ENCODE data around the gene SPOCK2. TPM values are rescaled to one million over a fixed set of nuclear protein-coding genes. Genes with fewer than 3 reads are reported as not detected.

SPOCK2 gene
- total and polyA plus RNA-seq, 2 of the 13 experiments (the other 11 are each of a cell fraction or from before 2014, with no cell fraction given): 8.6 to 30.6 TPM

DNA sequence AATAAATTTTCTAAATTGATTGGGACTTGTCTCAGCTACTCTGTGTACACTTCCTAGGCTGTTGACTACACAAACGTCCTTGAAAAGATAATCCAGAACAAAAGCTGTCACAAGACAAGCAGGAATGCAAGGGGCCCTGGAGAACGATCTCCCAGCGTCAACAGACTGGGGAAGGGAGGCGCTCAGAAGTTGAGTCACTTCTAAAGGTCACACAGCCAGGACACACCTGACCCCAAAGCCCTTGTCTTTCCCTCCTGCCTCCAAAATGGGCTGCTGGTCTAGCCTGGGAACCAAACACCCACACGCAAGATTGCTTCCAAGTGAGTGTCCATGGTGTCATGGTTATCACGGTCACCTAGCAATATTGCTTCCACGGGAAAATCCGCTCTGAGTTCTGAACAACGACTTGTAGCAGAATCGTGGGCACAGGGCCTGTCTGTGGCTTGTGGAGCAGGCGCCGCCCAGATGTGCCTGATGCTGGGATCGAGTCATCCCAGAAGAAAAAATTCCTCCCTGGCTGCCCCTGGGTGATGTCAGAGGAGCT, 49.8 kb downstream of the SPOCK2 start (continued):
- TF ChIP-seq FOXM1 (CRISPR knock-in tag; IDR thresholded peaks at IDR 0.05) (no peak), SRSF4 (IDR thresholded peaks at IDR 0.05; ENCODE audit: low read depth, low read length, poor library complexity, severe bottlenecking) (no peak), HMGXB4 (CRISPR knock-in tag; IDR thresholded peaks at IDR 0.05; ENCODE audit: borderline replicate concordance in 1 of 2, low read depth in 1 of 2) (0 out of 4 replicates have a peak, but pooled peaks of 1 of the 2 experiments have one; percentile 35), NFATC3 (CRISPR knock-in tag; IDR thresholded peaks at IDR 0.05) (no peak), SYNCRIP (IDR thresholded peaks at IDR 0.05; ENCODE audit: insufficient read depth, low read depth, low read length) (no peak), MXD4 (CRISPR knock-in tag; IDR thresholded peaks at IDR 0.05) (no peak), ZKSCAN8 (CRISPR knock-in tag; IDR thresholded peaks at IDR 0.05; ENCODE audit: borderline replicate concordance) (0 out of 2 replicates have a peak, but pooled peaks have one; percentile 37), ZFP41 (CRISPR knock-in tag; IDR thresholded peaks at IDR 0.05; ENCODE audit: borderline replicate concordance) (no peak), ZBTB20 (CRISPR knock-in tag; IDR thresholded peaks at IDR 0.05; ENCODE audit: borderline replicate concordance, low read depth) (no peak), PRDM10 (CRISPR knock-in tag; IDR thresholded peaks at IDR 0.05; ENCODE audit: low read depth) (peak; percentile 35; the same call in 1 of the 2 replicates), ZNF605 (CRISPR knock-in tag; IDR thresholded peaks at IDR 0.05) (no peak), YY1 (IDR thresholded peaks at IDR 0.05; ENCODE audit: insufficient read depth, insufficient replicate concordance, low read depth, low read length) (no peak), KLF16 (CRISPR knock-in tag; IDR thresholded peaks at IDR 0.05) (no peak; a peak in 1 of 4 replicates), HMG20B (CRISPR knock-in tag; conservative IDR thresholded peaks at IDR 0.05) (no peak), NBN (conservative IDR thresholded peaks at IDR 0.05) (no peak), EED (CRISPR knock-in tag; IDR thresholded peaks at IDR 0.05) (no peak), SPEN (CRISPR knock-in tag; IDR thresholded peaks at IDR 0.05; ENCODE audit: low read depth) (peak; percentile 23; the same call in 1 of the 2 replicates), THAP11 (CRISPR knock-in tag; IDR thresholded peaks at IDR 0.05) (peak; percentile 59), TAF15 (IDR thresholded peaks at IDR 0.05; ENCODE audit: low read depth, low read length, poor library complexity, severe bottlenecking) (no peak), ZNF207 (IDR thresholded peaks at IDR 0.05; ENCODE audit: borderline replicate concordance) (no peak)
- TF ChIP-seq, protein P1, sequence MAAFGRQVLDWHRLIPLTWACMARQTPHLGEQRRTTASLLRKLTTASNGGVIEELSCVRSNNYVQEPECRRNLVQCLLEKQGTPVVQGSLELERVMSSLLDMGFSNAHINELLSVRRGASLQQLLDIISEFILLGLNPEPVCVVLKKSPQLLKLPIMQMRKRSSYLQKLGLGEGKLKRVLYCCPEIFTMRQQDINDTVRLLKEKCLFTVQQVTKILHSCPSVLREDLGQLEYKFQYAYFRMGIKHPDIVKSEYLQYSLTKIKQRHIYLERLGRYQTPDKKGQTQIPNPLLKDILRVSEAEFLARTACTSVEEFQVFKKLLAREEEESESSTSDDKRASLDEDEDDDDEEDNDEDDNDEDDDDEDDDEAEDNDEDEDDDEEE (CRISPR knock-in tag; IDR thresholded peaks at IDR 0.05): no peak
- TF ChIP-seq, protein P2, sequence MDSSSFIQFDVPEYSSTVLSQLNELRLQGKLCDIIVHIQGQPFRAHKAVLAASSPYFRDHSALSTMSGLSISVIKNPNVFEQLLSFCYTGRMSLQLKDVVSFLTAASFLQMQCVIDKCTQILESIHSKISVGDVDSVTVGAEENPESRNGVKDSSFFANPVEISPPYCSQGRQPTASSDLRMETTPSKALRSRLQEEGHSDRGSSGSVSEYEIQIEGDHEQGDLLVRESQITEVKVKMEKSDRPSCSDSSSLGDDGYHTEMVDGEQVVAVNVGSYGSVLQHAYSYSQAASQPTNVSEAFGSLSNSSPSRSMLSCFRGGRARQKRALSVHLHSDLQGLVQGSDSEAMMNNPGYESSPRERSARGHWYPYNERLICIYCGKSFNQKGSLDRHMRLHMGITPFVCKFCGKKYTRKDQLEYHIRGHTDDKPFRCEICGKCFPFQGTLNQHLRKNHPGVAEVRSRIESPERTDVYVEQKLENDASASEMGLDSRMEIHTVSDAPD (CRISPR knock-in tag; IDR thresholded peaks at IDR 0.05): no peak

Data from HepG2 (cell line).